CD4-positive, alpha-beta T cell treated with Interleukin-15 for 4 hours (primary cell): ENCODE data around the gene LRRC45.

ENCODE experiments used
- DNase-seq: peaks from one replicate; pipeline ENCODE4 v3.0.0-alpha.2; 2020; ENCODE audit warnings: low spot score

The LRRC45 gene

GRCh38 chr17:82050761-82051641 is 27.9 kb downstream of the LRRC45 start:
- no peak for DNase-seq

GRCh38 chr17:82051776-82052637 is 28.9 kb downstream of the LRRC45 start, which contains the start of the genes GPS1 and RFNG:
Gene GPS1, plus strand, starts transcription at chr17:82051898. Its CDS starts 34 bp downstream, at chr17:82051932.
Gene RFNG, minus strand, starts transcription at chr17:82051811. Its CDS starts 45 bp downstream, at chr17:82051766.
- DNase-seq, result peak; percentile 76

DNA sequence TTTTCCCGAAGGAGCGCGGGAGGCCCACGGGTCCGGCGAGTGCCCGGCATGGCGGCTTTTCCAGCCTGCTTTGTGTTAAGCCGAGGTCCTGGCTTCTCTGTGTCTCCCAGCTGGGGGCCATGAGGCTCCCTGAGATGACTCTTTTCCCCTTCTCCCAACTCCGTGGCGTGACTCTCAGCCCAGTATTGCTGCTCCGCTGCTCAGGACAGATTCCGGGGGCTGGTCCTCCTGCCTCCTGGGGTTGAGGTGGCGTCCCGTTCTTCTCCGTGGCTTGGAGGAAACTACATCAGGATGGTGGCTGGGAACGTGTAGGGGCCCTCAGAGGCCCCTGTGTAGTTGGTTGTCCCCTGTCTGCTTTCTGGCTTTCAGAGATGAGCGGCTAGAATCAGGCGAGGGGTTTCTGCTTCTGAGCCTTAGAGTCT is 29.5 kb downstream of the LRRC45 start:
- DNase-seq, result no peak

DNA sequence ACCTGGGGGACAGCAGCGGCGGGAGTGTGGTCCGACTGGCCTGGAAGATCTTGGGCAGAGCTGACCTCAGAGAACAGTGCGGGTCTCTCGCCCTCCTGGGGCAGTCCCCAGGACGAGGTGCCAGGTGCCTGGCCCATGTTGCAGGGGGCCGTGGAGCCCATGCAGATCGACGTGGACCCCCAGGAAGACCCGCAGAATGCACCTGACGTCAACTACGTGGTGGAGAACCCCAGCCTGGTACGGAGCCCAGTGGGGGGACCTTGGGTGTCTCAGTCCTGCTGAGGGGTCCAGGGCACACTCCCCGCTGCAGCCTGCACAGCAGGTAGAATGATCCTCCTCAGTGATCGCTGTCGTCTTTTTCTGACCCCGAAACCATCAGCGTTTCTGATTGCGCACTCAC is 30.0 kb downstream of the LRRC45 start:
- no peak for DNase-seq

GRCh38 chr17:82053556-82054263 is 30.6 kb downstream of the LRRC45 start:
- no peak for DNase-seq

DNA sequence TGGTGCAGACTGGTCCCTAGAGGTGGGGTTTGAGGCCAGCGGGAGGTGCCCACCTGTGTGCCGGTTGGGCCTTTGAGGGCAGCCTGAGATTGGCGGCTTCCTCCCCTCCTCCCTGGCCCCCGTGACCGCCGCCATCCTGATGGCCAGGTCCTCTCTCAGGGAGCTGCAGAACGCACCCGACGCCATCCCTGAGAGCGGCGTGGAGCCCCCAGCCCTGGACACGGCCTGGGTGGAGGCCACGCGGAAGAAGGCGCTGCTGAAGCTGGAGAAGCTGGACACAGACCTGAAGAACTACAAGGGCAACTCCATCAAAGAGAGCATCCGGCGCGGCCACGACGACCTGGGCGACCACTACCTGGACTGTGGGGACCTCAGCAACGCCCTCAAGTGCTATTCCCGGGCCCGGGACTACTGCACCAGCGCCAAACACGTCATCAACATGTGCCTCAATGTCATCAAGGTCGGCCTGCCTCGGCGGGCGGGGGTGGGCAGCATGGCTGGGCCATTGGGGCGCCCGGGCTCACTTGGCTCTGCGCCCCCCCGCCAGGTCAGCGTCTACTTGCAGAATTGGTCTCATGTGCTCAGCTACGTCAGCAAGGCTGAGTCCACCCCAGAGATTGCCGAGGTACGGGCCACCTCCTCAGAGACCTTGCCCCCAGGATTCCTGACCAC is 31.4 kb downstream of the LRRC45 start:
- no peak for DNase-seq

DNA sequence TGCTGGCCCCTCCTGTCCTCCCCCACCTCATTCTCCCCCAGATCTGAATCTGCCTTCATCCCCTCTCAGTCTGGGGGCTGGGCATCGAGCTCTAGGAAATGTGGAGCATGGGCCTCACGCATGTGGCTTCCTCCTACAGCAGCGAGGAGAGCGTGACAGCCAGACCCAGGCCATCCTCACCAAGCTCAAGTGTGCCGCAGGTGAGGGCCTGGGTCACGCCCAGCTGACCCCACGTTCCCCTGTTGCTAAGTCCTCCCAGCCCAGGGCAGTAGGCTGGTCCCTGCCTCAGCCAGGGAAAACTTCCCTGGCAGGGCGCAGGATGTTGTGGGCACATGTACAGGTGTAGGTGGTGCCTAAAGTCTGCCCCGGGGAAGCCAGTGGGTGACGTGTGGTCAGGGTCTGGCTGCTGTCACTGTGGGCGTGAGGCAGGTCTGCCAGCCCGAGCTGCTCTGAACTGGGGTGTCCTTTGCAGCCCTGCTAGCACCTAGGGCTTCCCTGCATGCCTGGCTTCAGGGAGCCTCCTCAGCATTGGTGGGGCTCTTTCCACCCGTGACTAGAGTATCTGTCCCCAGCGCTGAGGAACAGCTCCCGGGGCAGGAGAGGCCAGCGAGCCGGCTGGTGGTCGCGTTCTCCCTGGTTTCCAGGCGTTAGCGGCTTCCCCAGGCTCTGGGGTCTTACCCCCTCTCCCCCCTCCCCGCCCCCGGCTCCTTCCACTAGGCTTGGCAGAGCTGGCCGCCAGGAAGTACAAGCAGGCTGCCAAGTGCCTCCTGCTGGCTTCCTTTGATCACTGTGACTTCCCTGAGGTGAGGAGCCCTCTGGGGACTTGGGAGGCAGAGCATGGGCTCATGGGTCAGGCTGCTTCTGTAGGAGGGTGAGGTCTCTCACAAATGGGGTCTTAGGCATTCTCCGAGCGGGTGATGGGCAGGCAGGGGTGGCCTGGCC is 32.2 kb downstream of the LRRC45 start:
- DNase-seq, result no peak

DNA sequence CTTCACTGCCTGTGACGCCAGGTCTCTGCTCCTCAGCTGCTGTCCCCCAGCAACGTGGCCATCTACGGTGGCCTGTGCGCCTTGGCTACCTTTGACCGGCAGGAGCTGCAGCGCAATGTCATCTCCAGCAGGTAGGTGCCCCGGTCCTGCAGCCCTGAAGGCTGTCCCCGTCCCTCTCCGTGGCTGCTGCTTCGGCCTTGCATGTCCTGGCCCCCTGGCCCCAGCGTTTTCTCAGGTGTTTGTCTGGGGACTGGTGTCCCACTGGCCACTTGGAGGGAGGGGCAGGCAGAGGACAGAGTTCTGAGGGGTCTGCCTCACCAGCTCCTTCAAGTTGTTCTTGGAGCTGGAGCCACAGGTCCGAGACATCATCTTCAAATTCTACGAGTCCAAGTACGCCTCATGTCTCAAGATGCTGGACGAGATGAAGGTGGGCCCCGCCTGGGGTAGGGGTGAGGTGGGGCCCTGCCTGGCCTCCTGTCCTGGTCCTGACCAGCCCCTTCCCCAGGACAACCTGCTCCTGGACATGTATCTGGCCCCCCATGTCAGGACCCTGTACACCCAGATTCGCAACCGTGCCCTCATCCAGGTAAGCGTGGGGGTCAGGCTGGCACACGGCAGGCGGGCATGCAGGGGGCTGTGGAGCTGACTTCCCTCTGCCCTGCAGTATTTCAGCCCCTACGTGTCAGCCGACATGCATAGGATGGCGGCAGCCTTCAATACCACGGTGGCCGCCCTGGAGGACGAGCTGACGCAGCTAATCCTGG is 33.0 kb downstream of the LRRC45 start:
- DNase-seq, result no peak

DNA sequence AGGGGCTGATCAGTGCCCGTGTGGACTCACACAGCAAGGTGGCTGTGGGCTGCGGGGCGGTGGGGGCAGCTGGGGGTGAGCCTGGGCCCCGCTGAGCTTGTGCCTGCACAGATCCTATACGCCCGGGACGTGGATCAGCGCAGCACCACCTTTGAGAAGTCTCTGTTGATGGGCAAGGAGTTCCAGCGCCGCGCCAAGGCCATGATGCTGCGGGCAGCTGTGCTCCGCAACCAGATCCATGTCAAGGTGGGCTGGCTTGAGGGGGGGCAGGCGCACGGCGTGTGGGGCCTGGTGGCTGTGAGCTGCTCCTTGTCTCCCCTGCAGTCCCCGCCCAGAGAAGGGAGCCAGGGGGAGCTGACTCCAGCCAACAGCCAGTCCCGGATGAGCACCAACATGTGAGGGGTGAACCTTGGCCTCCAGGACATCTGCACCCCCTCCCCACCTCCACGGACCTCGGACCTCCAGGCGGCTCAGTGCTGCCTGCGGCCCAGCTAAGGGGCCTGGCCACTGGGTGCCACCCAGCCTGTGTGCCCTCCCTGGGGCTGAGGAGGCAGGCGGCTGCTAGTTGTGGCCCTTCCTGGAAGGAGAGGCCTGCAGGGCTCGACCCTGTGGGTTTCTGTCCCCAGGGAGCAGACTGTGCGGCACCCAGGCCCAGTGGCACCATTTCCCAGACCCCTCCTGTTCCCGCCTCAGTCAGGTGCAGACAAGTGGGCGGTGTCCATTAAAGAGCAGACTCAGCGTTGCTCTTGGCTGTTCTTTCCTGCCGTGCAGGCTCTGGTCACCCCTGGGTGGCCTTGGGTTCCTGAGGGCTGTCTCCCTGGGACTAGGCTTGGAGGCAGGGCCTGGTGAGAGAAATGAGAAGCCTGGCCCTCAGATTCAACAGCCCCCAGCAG is 33.9 kb downstream of the LRRC45 start:
- DNase-seq, result no peak

- DNase-seq, result no peak
Measured at GRCh38 chr17:82058230-82058854, 35.2 kb downstream of the LRRC45 start.

GRCh38 chr17:82058855-82059249 is 35.7 kb downstream of the LRRC45 start:
- DNase-seq, result no peak

GRCh38 chr17:82059272-82060000 is 36.3 kb downstream of the LRRC45 start:
- no peak for DNase-seq

DNA sequence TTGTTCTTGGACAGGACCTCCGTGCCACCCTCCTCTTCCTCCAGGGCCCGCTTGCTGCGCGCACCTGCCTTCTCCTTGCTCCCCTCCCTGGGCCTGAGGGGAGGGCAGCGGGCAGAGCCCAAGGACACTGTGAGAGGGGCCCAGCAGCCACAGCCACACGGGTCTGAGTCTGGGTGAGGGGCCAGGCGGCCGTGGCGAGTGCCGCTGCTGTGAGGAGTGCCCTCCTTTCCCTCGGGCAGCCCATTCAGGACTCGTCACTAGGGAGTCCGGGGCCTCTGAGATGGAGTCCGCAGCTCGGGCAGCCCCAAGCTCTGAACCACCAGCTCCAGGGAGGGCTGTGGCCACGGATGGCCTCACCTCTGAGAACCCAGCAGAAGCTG is 36.9 kb downstream of the LRRC45 start:
- no peak for DNase-seq

DNA sequence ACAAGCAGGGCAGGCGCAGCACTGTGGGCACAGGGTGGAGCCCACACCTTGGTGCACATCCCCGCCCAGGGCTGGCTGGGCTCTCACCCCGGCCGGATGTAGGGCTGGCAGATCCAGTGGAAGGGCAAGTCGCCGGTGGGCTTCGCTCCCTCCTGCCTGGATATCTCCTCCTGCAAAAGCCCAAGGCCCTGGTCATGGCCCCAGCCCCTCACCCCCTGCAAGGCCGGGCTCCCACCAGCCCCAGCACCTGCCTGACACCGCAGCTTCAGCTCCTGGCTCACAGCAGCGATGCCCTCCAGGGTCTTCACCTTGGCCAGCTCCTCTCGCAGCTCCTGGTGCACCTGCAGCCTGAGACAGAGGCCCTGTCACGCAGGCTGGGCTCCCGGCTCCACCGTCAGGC is 37.5 kb downstream of the LRRC45 start:
- no peak for DNase-seq

- no peak for DNase-seq
Measured at GRCh38 chr17:82061047-82061925, 38.2 kb downstream of the LRRC45 start.
